GM12878 (cell line): ENCODE data around the gene IL1B. TPM values are rescaled to one million over a fixed set of nuclear protein-coding genes. Genes with fewer than 3 reads are reported as not detected.

Source experiments
- ATAC-seq: fragments of 200-7000 bp; cut with Tn5 transposase; 3 replicates; pipeline ENCODE4 v1.9.1; 2020; ENCODE audit warnings: mild to moderate bottlenecking, moderate library complexity
- BruUV-seq: library from RNA; stranded (reverse); fragments of 400-500 nt; replicated peaks from 2 replicates; lab custom pipeline; 2021; lab: Mats Ljungman, UMichigan
- CTCF ChIA-PET: fragments of 300-600 bp; sonication (Branson Sonifier 250); formaldehyde crosslinking; extraction: SDS; loops from one replicate; lab custom pipeline; 2021; ENCODE audit warnings: inconsistent platforms; lab: Yijun Ruan, JAX
- POLR2A ChIA-PET: fragments of 350-600 bp; formaldehyde crosslinking; extraction: SDS; loops from one replicate; lab custom pipeline; 2021; ENCODE audit warnings: inconsistent platforms; lab: Charles Lee
- RAD21 ChIA-PET: fragments of 300-600 bp; sonication (Branson Sonifier 250); formaldehyde crosslinking; loops from one replicate; lab custom pipeline; 2023; ENCODE audit warnings: antibody characterized with exemption; ENCODE audit not compliant: unreplicated experiment; lab: Charles Lee
- SMC1A ChIA-PET: fragments of 300-600 bp; sonication (Branson Sonifier 250); formaldehyde crosslinking; loops from one replicate; lab custom pipeline; 2023; ENCODE audit not compliant: unreplicated experiment, uncharacterized antibody; lab: Charles Lee
- DNase-seq: peaks from one replicate; pipeline ENCODE4 v3.0.0-alpha.2; 2011; ENCODE audit warnings: low read depth, low spot score
- FAIRE-seq: peaks from 3 replicates; lab custom pipeline; 2011; peaks lifted over from hg19 to GRCh38; lab: Jason Lieb, UNC
- H2AFZ ChIP-seq: 2 replicates; pipeline ENCODE4 v1.6.0; 2011; ENCODE audit warnings: low read depth, low read length, control low read depth; ENCODE audit not compliant: control insufficient read depth
- H3K27ac ChIP-seq: 2 replicates; pipeline ENCODE4 v1.5.1; 2011; ENCODE audit warnings: control low read depth; ENCODE audit not compliant: control insufficient read depth, insufficient read depth
- H3K27me3 ChIP-seq, 2 experiments: replicated peaks in 1 of 2; 2 replicates each; pipeline versions ENCODE4 v1.6.0 to v1.6.1; 2011; ENCODE audit warnings: low read length in 1 of 2; ENCODE audit not compliant: control insufficient read depth in 2 of 2, insufficient read depth in 2 of 2
- H3K36me3 ChIP-seq, 2 experiments: 2 replicates each; pipeline ENCODE4 v1.5.1; 2011; ENCODE audit warnings: low read length in 1 of 2; ENCODE audit not compliant: control insufficient read depth in 2 of 2, insufficient read depth in 2 of 2
- H3K4me1 ChIP-seq: 2 replicates; pipeline ENCODE4 v1.6.1; 2011; ENCODE audit warnings: mild to moderate bottlenecking, low read length, moderate library complexity, mixed read lengths; ENCODE audit not compliant: control insufficient read depth, insufficient read depth
- H3K4me2 ChIP-seq: 2 replicates; pipeline ENCODE4 v1.6.0; 2011; ENCODE audit warnings: control low read depth; ENCODE audit not compliant: control insufficient read depth, insufficient read depth
- H3K4me3 ChIP-seq: fragments of 200-600 bp; sonication (generic); 2 replicates; pipeline ENCODE4 v1.5.1; 2016
- H3K79me2 ChIP-seq: 2 replicates; pipeline ENCODE4 v1.6.0; 2011; ENCODE audit warnings: low read length; ENCODE audit not compliant: control insufficient read depth, insufficient read depth
- H3K9ac ChIP-seq: 2 replicates; pipeline ENCODE4 v1.8.0; 2011; ENCODE audit warnings: low read length, control low read depth, mixed read lengths; ENCODE audit not compliant: control insufficient read depth, insufficient read depth
- H3K9me3 ChIP-seq: replicated peaks from 3 replicates; pipeline ENCODE4 v1.5.1; 2011; ENCODE audit warnings: mild to moderate bottlenecking, low read length; ENCODE audit not compliant: control insufficient read depth, insufficient read depth
- H4K20me1 ChIP-seq: 2 replicates; pipeline ENCODE4 v1.6.0; 2011; ENCODE audit not compliant: control insufficient read depth, insufficient read depth
- ATF2 ChIP-seq: IDR thresholded peaks from 2 replicates; pipeline ENCODE4 v1.6.1; 2012; ENCODE audit warnings: low read length, inconsistent platforms
- EGR1 ChIP-seq, 2 experiments: IDR thresholded peaks; 1 replicate in 1 of 2; 2 replicates in 1 of 2; pipeline ENCODE4 v1.6.1; 2011 to 2012; ENCODE audit warnings: low read depth in 2 of 2, low read length in 2 of 2, borderline replicate concordance in 1 of 2, mild to moderate bottlenecking in 1 of 2, moderate library complexity in 1 of 2
- IRF3 ChIP-seq: fragments of 450-650 bp; IDR thresholded peaks from 2 replicates; pipeline ENCODE4 v1.6.1; 2014; ENCODE audit warnings: mild to moderate bottlenecking
- KAT2A ChIP-seq: conservative IDR thresholded peaks from 2 replicates; pipeline ENCODE4 v1.6.1; 2011; ENCODE audit warnings: low read depth, low read length; ENCODE audit not compliant: control insufficient read depth
- MYC ChIP-seq: IDR thresholded peaks from 2 replicates; pipeline ENCODE4 v1.6.1; 2011; ENCODE audit warnings: mild to moderate bottlenecking, low read length, moderate library complexity, inconsistent platforms; ENCODE audit not compliant: insufficient read depth, insufficient replicate concordance, insufficient read length, severe bottlenecking
- NFYB ChIP-seq: IDR thresholded peaks from 2 replicates; pipeline ENCODE4 v1.6.1; 2011; ENCODE audit warnings: low read depth, mild to moderate bottlenecking, low read length, improper control_type of control experiment, moderate library complexity; ENCODE audit not compliant: insufficient read depth
- NR2C1 ChIP-seq: fragments of 450-650 bp; IDR thresholded peaks from 2 replicates; pipeline ENCODE4 v1.6.1; 2017; ENCODE audit warnings: antibody characterized with exemption, mild to moderate bottlenecking, moderate library complexity
- NR2C2 ChIP-seq: IDR thresholded peaks from 2 replicates; pipeline ENCODE4 v1.6.1; 2011; ENCODE audit warnings: borderline replicate concordance, low read depth; ENCODE audit not compliant: control insufficient read depth, insufficient read length
- RELB ChIP-seq: fragments of 450-650 bp; IDR thresholded peaks from 2 replicates; pipeline ENCODE4 v1.6.1; 2017; ENCODE audit warnings: low read depth, mild to moderate bottlenecking, moderate library complexity
- RUNX3 ChIP-seq: IDR thresholded peaks from 2 replicates; pipeline ENCODE4 v1.6.1; 2012; ENCODE audit warnings: low read length, inconsistent platforms
- SMAD5 ChIP-seq: IDR thresholded peaks from 2 replicates; pipeline ENCODE4 v1.6.1; 2016; ENCODE audit warnings: antibody characterized with exemption, low read depth
- SP1 ChIP-seq: IDR thresholded peaks from one replicate; pipeline ENCODE4 v1.6.1; 2011; ENCODE audit warnings: low read depth, low read length
- USF2 ChIP-seq: IDR thresholded peaks from 2 replicates; pipeline ENCODE4 v1.6.1; 2011; ENCODE audit warnings: low read depth, low read length, improper control_type of control experiment, borderline replicate concordance
- ZBED1 ChIP-seq: IDR thresholded peaks from 2 replicates; pipeline ENCODE4 v1.6.1; 2016; ENCODE audit warnings: borderline replicate concordance
- WGBS: methylation state at CpG from one replicate; pipeline ENCODE4 v1.1.6; 2016; ENCODE audit warnings: low lambda C conversion rate; ENCODE audit not compliant: insufficient replicate concordance, insufficient coverage; ENCODE audit errors: missing lambda C conversion rate; 5-methylcytosine and 5-hydroxymethylcytosine counted together
- in situ Hi-C: fragments of 300-500 bp; cut with MboI; formaldehyde crosslinking; loops from 9 replicates; pipeline ENCODE4 v1.14.3; 2018; ENCODE audit warnings: mixed read lengths
- intact Hi-C: fragments of 100-400 bp; cut with micrococcal nuclease; formaldehyde crosslinking; loops from one replicate; pipeline ENCODE4 v1.14.2; 2022; ENCODE audit not compliant: unreplicated experiment
- polyA plus RNA-seq, 11 experiments: library from polyadenylated mRNA; depleted of rRNA in 4 of 11; unstranded in 6 of 11; stranded (reverse) in 5 of 11; fragments of >200 nt; fragmentation: Nextera tagmentation in 4 of 11; fragmentation: Illumina TruSeq in 1 of 11; extraction: Ambion mirVana in 4 of 11; extraction: Trizol in 1 of 11; gene quantifications; 1 replicate in 1 of 11; 2 replicates in 10 of 11; pipeline versions ENCODE4 v1.2.1 to v1.2.3, GENCODE V29; 2011 to 2016; ENCODE audit warnings: inconsistent platforms in 2 of 11, missing spikeins in 2 of 11, low read depth in 1 of 11
- total RNA-seq, 4 experiments: library from RNA; depleted of rRNA in 3 of 4; stranded (reverse); fragments of >200 nt in 3 of 4; fragmentation: Illumina TruSeq in 1 of 4; extraction: Trizol in 1 of 4; gene quantifications; 2 replicates each; pipeline versions ENCODE4 v1.2.1 to v1.2.3, GENCODE V29; 2013 to 2021

The IL1B gene
- total and polyA plus RNA-seq, 10 of the 15 experiments (the other 5 are each of a cell fraction or from before 2014, with no cell fraction given): 0.20 to 1.6 (median 0.84) TPM

GRCh38 chr2:112835536-112836162 is 930 bp downstream of the IL1B start:
- H2AFZ ChIP-seq: no peak overlapping the region
- peaks cover 30% of the 10 kb centered on the region for H3K4me1 ChIP-seq
- intact Hi-C loops (no loop called here), in situ Hi-C loops (no loop called here)
- ChIA-PET POLR2A (interaction anchor here (1.1 to 3.8 kb wide), 4 partner anchors 13 to 40 kb away, joined by 3 to 15 read pairs (median 4); no protein-coding TSS in a partner anchor), SMC1A (interaction anchor here (0.9 to 6.5 kb wide), 13 partner anchors 10 to 106 kb away, joined by 3 to 33 read pairs (median 6); no protein-coding TSS in a partner anchor), CTCF (interaction anchor here (0.8 to 3.8 kb wide), 9 partner anchors 8 to 106 kb away, joined by 3 to 13 read pairs (median 4); no protein-coding TSS in a partner anchor), RAD21 (interaction anchor here (1.0 to 2.4 kb wide), 7 partner anchors 14 to 87 kb away, joined by 3 to 11 read pairs (median 4); partner anchors contain the start of gene CKAP2L)
- no peaks in the 10 kb centered on the region for H4K20me1 ChIP-seq
- no TSS peak for BruUV-seq
- no peaks in the 10 kb centered on the region for H3K36me3 ChIP-seq
- no peak for ATAC-seq
- no peak for DNase-seq
- no peaks in the 10 kb centered on the region for H3K27me3 ChIP-seq
- H3K9me3 ChIP-seq: no peaks in the 10 kb centered on the region; the same call in 2 of the 3 replicates
- no peaks in the 10 kb centered on the region for H3K79me2 ChIP-seq
- H3K4me2 ChIP-seq: no peak overlapping the region
- H3K4me3 ChIP-seq: no peak overlapping the region
- no peak overlapping the region for H3K9ac ChIP-seq
- FAIRE-seq: no peak
- WGBS: 100% methylated on average over 1 of the region's 1 CpG
- no peak overlapping the region for H3K27ac ChIP-seq
- TF ChIP-seq NR2C2 (no peak), KAT2A (no peak), EGR1 (IDR thresholded peaks at IDR 0.05; ENCODE audit: borderline replicate concordance in 1 of 2, low read depth in 2 of 2, low read length in 2 of 2) (no peak), SMAD5 (no peak), SP1 (no peak), ATF2 (no peak), NR2C1 (no peak), MYC (no peak), ZBED1 (no peak), RELB (no peak), RUNX3 (no peak), NFYB (no peak), USF2 (no peak), IRF3 (no peak)
